ENCODE measurements around the gene SELENOK.

The SELENOK gene

GRCh38 chr3:53891497-53892285 lies at the start of gene SELENOK:
Gene SELENOK (minus strand): TSS chr3:53891859.
- no peak for TF ChIP-seq NFIC (IDR thresholded peaks at IDR 0.05)
- no peak for TF ChIP-seq EP300 (IDR thresholded peaks at IDR 0.05; ENCODE audit: borderline replicate concordance)
- TF ChIP-seq FOXM1 (IDR thresholded peaks at IDR 0.05; ENCODE audit: borderline replicate concordance, low read depth), result 0 out of 2 replicates have a peak, but pooled peaks have one; percentile 27
- peak; percentile 59; the same call in 1 of the 2 replicates for TF ChIP-seq EGR1 (IDR thresholded peaks at IDR 0.05)
- TF ChIP-seq TAF1 (IDR thresholded peaks at IDR 0.05; ENCODE audit: low read depth), result peak; percentile 73
- TF ChIP-seq MAX (IDR thresholded peaks at IDR 0.05), result peak; percentile 77
- TF ChIP-seq TEAD4 (IDR thresholded peaks at IDR 0.05), result no peak
- TF ChIP-seq CREB1 (IDR thresholded peaks at IDR 0.05; ENCODE audit: low read depth), result peak; percentile 97
- no peak; the same call in none of the 2 replicates for TF ChIP-seq YY1 (IDR thresholded peaks at IDR 0.05; ENCODE audit: low read depth)
- peak; percentile 70 for TF ChIP-seq TCF12 (IDR thresholded peaks at IDR 0.05; ENCODE audit: low read depth)
- TF ChIP-seq RAD21 (IDR thresholded peaks at IDR 0.05; ENCODE audit: low read depth), result no peak
- TF ChIP-seq, protein P1, sequence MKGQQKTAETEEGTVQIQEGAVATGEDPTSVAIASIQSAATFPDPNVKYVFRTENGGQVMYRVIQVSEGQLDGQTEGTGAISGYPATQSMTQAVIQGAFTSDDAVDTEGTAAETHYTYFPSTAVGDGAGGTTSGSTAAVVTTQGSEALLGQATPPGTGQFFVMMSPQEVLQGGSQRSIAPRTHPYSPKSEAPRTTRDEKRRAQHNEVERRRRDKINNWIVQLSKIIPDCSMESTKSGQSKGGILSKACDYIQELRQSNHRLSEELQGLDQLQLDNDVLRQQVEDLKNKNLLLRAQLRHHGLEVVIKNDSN (IDR thresholded peaks at IDR 0.05), result peak; percentile 20; the same call in 1 of the 2 replicates
- TF ChIP-seq ZBTB7A (IDR thresholded peaks at IDR 0.05; ENCODE audit: low read depth), result no peak
- no peak for TF ChIP-seq CEBPB (IDR thresholded peaks at IDR 0.05)
- no peak for TF ChIP-seq REST (IDR thresholded peaks at IDR 0.05; ENCODE audit: low read depth)

GRCh38 chr3:53941184-53941583 lies 49.5 kb upstream of the SELENOK start:
- TF ChIP-seq MAX (IDR thresholded peaks at IDR 0.05) (no peak), TCF12 (IDR thresholded peaks at IDR 0.05; ENCODE audit: low read depth) (no peak), EGR1 (IDR thresholded peaks at IDR 0.05) (no peak), REST (IDR thresholded peaks at IDR 0.05; ENCODE audit: low read depth) (no peak), YY1 (IDR thresholded peaks at IDR 0.05; ENCODE audit: low read depth) (no peak), RAD21 (IDR thresholded peaks at IDR 0.05; ENCODE audit: low read depth) (no peak), TEAD4 (IDR thresholded peaks at IDR 0.05) (no peak), FOXM1 (IDR thresholded peaks at IDR 0.05; ENCODE audit: borderline replicate concordance, low read depth) (no peak), CEBPB (IDR thresholded peaks at IDR 0.05) (no peak), ZBTB7A (IDR thresholded peaks at IDR 0.05; ENCODE audit: low read depth) (no peak), CREB1 (IDR thresholded peaks at IDR 0.05; ENCODE audit: low read depth) (no peak), EP300 (IDR thresholded peaks at IDR 0.05; ENCODE audit: borderline replicate concordance) (no peak), TAF1 (IDR thresholded peaks at IDR 0.05; ENCODE audit: low read depth) (no peak), NFIC (IDR thresholded peaks at IDR 0.05) (no peak)
- TF ChIP-seq, protein P1 (IDR thresholded peaks at IDR 0.05), result no peak

- TF ChIP-seq, protein P1 (IDR thresholded peaks at IDR 0.05), result no peak
- no peak for TF ChIP-seq EGR1 (IDR thresholded peaks at IDR 0.05)
- TF ChIP-seq TCF12 (IDR thresholded peaks at IDR 0.05; ENCODE audit: low read depth), result no peak
- no peak for TF ChIP-seq CEBPB (IDR thresholded peaks at IDR 0.05)
- TF ChIP-seq FOXM1 (IDR thresholded peaks at IDR 0.05; ENCODE audit: borderline replicate concordance, low read depth), result no peak
- no peak for TF ChIP-seq CREB1 (IDR thresholded peaks at IDR 0.05; ENCODE audit: low read depth)
- TF ChIP-seq MAX (IDR thresholded peaks at IDR 0.05), result no peak
- no peak for TF ChIP-seq EP300 (IDR thresholded peaks at IDR 0.05; ENCODE audit: borderline replicate concordance)
- no peak for TF ChIP-seq TEAD4 (IDR thresholded peaks at IDR 0.05)
- TF ChIP-seq ZBTB7A (IDR thresholded peaks at IDR 0.05; ENCODE audit: low read depth), result no peak
- no peak for TF ChIP-seq YY1 (IDR thresholded peaks at IDR 0.05; ENCODE audit: low read depth)
- no peak for TF ChIP-seq NFIC (IDR thresholded peaks at IDR 0.05)
- no peak for TF ChIP-seq RAD21 (IDR thresholded peaks at IDR 0.05; ENCODE audit: low read depth)
- TF ChIP-seq TAF1 (IDR thresholded peaks at IDR 0.05; ENCODE audit: low read depth), result no peak
- no peak for TF ChIP-seq REST (IDR thresholded peaks at IDR 0.05; ENCODE audit: low read depth)
Measured at GRCh38 chr3:53940623-53941022, 49.0 kb upstream of the SELENOK start.
